ENCODE results near the gene PKLR.
A peak's percentile ranks its signal among the peaks of the same experiment; 100 is the strongest.

The PKLR gene

DNA sequence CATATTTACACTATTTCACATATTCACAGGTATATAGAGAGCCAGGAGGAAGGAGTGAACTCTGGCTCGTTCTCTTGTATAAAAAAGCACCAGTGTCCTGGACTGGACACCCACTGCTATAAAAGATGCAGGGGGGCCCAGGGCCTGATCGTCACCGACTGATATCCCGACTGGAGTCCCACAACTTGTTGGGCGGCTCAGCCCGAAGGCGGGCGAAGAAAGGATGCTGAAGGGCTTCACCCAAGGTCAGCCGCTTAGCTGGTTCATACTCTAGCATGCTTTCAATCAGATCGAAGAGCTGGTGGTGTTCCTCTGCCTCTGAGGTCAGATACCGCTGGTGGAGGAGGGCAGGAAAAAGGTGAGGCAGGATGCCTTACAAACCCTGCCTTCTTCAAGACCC, 38.2 kb downstream of the PKLR start:
- Mint-ChIP-seq H3K36me3 (ENCODE audit: low read depth) (peaks cover 98% of the 10 kb centered on the region), H3K4me3 (peak overlapping the region; percentile 98)

DNA sequence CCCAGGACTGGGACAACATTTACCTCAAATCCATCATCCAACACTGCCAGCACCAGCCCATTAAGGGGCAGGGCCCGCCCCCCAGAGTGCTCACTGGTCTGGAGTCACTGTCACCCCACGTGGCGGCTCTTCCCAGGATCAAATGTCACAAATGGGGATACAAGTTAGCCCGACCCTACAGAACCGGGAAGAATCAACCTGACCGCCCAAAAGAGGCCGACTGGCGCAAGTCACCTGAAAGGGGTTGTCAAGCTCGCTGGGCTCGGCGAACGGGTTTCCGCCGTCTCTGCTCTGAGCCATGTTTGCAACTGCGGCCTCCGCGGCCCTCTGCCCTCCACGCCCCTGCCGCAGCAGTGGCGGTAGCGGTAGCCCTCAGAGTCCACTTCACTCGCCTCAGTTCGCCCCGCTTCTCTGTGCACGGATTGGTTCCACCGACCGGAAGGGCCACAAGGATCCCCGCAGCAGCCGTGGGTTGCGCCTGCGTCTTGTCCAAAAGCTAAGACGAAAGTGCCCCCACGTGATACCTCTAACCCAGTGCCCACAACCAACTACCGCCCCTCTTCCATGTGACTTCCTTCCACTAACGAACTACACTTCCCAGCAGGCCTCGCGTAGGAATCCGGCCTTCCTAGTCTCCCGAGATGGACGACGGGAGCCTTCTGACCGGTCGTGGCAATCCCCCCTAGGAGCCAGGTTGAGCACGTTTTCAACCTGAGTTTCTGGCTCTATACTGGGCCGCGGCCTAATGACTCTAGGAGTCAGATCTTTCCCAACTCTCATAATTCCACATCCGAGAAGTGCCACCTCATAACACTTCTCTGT, 39.2 kb downstream of the PKLR start, which contains the start of gene SCAMP3:
Gene SCAMP3, minus strand, starts transcription at position 509 of the 822 bp plus-strand sequence. Its CDS starts 209 bp downstream, at position 300.
- Mint-ChIP-seq H3K27ac (peak within 1 kb of the TSS; percentile 98), H3K4me3 (peak within 1 kb of the TSS; percentile 98), H3K36me3 (ENCODE audit: low read depth) (peaks cover 97% of the 10 kb centered on the region), H3K9me3 (no peaks in the 10 kb centered on the region), H3K4me1 (ENCODE audit: low read depth) (peaks cover 37% of the 10 kb centered on the region), H3K27me3 (no peaks in the 10 kb centered on the region)
- DNase-seq = peak; percentile 87

More for the DNA sequence above, 38.2 kb downstream of the PKLR start:
- no peaks in the 10 kb centered on the region for H3K27me3 Mint-ChIP-seq
- no peak for DNase-seq
- peak overlapping the region; percentile 98 for H3K27ac Mint-ChIP-seq
- peaks cover 36% of the 10 kb centered on the region for H3K4me1 Mint-ChIP-seq (ENCODE audit: low read depth)
- H3K9me3 Mint-ChIP-seq = no peaks in the 10 kb centered on the region

DNA sequence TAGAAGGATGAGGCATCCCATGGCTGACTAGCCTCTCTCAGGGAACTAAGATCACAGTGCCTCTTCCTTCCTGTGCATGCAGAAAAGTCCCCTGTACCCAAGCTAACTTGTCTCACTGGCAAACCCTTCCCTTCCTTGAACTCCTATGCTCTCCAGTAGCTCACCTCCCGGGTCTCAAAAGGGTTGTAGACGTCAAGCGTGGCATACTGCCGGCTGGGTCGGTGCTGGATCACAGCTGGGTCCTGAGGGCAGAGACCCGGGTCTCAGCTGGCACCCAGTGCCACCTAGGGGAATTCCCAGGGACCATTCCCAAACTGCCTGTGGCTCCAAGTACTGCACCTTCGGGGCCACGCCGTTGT, 39.8 kb downstream of the PKLR start:
- H3K36me3 Mint-ChIP-seq (ENCODE audit: low read depth) = peaks cover 97% of the 10 kb centered on the region
- H3K4me1 Mint-ChIP-seq (ENCODE audit: low read depth) = peaks cover 43% of the 10 kb centered on the region
- peak overlapping the region; percentile 98 for H3K27ac Mint-ChIP-seq

DNA sequence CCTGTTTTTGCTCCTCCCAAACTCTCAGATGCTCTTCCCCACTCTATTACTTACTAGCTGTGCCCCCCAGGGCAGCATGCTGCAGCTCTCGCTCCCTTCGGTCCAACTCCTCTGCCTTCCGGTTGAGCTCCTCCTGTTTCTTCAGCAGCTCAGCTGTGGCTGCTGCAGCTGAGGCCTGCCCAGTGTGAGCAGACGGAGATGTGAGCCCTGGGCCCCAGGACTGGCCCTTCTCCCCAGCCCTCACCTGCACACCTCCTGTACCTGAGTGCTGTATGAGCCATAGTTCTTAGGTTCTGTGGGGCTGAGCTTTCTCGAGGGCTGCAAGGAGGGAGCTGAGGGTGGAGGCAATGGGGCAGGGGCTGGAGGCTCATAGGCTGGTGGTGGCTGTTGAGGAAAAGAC, 41.0 kb downstream of the PKLR start:
- H3K36me3 Mint-ChIP-seq (ENCODE audit: low read depth) = peaks cover 97% of the 10 kb centered on the region
- no peak for DNase-seq
- peak overlapping the region; percentile 98 for H3K4me3 Mint-ChIP-seq
- H3K4me1 Mint-ChIP-seq (ENCODE audit: low read depth) = peaks cover 53% of the 10 kb centered on the region
- H3K9me3 Mint-ChIP-seq = no peaks in the 10 kb centered on the region
- H3K27ac Mint-ChIP-seq = peak overlapping the region; percentile 98
- no peaks in the 10 kb centered on the region for H3K27me3 Mint-ChIP-seq

More for the DNA sequence above, 39.8 kb downstream of the PKLR start:
- no peaks in the 10 kb centered on the region for H3K27me3 Mint-ChIP-seq
- H3K4me3 Mint-ChIP-seq = peak overlapping the region; percentile 98
- no peak for DNase-seq
- no peaks in the 10 kb centered on the region for H3K9me3 Mint-ChIP-seq

- DNase-seq = no peak
- Mint-ChIP-seq H3K4me3 (peak overlapping the region; percentile 80), H3K9me3 (no peaks in the 10 kb centered on the region), H3K4me1 (ENCODE audit: low read depth) (peaks cover 51% of the 10 kb centered on the region), H3K27ac (peak overlapping the region; percentile 73), H3K27me3 (no peaks in the 10 kb centered on the region), H3K36me3 (ENCODE audit: low read depth) (peaks cover 62% of the 10 kb centered on the region)
Observed at GRCh38 chr1:155256058-155256852, 45.0 kb downstream of the PKLR start.

GRCh38 chr1:155255243-155256007, 45.8 kb downstream of the PKLR start, which contains the start of gene ENTREP3:
TSS of gene ENTREP3 (minus strand) at chr1:155255483. CDS start at chr1:155254877, 606 bp downstream.
- Mint-ChIP-seq H3K36me3 (ENCODE audit: low read depth) (peaks cover 58% of the 10 kb centered on the region), H3K27ac (peak within 1 kb of the TSS; percentile 83), H3K4me3 (peak within 1 kb of the TSS; percentile 80), H3K27me3 (no peaks in the 10 kb centered on the region), H3K4me1 (ENCODE audit: low read depth) (peaks cover 51% of the 10 kb centered on the region), H3K9me3 (no peaks in the 10 kb centered on the region)
- peak; percentile 86 for DNase-seq

- H3K4me3 Mint-ChIP-seq = peak overlapping the region; percentile 80
Observed at GRCh38 chr1:155254714-155255242, 46.5 kb downstream of the PKLR start.

DNA sequence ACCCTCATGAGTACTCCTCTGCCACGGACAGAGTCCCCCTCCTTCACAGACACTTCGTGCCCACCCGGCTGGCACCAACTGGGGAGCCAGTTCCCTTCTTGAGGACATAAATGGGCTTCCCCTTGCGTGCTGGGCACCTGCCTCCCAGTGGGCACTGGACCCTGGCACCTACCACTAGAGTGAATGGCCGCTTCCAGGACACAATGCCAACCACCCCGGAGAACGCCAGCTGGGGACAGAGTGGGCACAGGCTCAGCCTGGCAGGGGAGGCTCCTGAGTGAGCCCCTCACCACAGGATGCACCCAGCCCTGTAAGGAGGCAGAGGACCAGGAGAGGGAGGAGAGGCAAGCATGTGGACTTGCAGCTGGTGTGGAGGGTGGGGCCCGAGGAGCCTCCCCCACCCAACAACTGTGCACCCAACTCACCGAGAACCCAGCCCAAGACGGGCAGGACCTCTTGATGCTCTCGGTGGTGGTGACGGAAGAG, 47.0 kb downstream of the PKLR start:
- H3K4me1 Mint-ChIP-seq (ENCODE audit: low read depth) = peaks cover 48% of the 10 kb centered on the region
- H3K27me3 Mint-ChIP-seq = no peaks in the 10 kb centered on the region
- H3K36me3 Mint-ChIP-seq (ENCODE audit: low read depth) = peaks cover 47% of the 10 kb centered on the region
- H3K27ac Mint-ChIP-seq = peak overlapping the region; percentile 83
- DNase-seq = peak; percentile 34
- H3K4me3 Mint-ChIP-seq = peak overlapping the region; percentile 80
- no peaks in the 10 kb centered on the region for H3K9me3 Mint-ChIP-seq

More at GRCh38 chr1:155254714-155255242, 46.5 kb downstream of the PKLR start:
- Mint-ChIP-seq H3K9me3 (no peaks in the 10 kb centered on the region), H3K27me3 (no peaks in the 10 kb centered on the region), H3K27ac (peak overlapping the region; percentile 83), H3K4me1 (ENCODE audit: low read depth) (peaks cover 49% of the 10 kb centered on the region), H3K36me3 (ENCODE audit: low read depth) (peaks cover 52% of the 10 kb centered on the region)
- DNase-seq = no peak

GRCh38 chr1:155253797-155254196, 47.4 kb downstream of the PKLR start:
- Mint-ChIP-seq H3K9me3 (no peaks in the 10 kb centered on the region), H3K36me3 (ENCODE audit: low read depth) (peaks cover 44% of the 10 kb centered on the region), H3K27ac (peak overlapping the region; percentile 83), H3K4me1 (ENCODE audit: low read depth) (peaks cover 48% of the 10 kb centered on the region), H3K27me3 (no peaks in the 10 kb centered on the region), H3K4me3 (peak overlapping the region; percentile 80)
- no peak for DNase-seq

DNA sequence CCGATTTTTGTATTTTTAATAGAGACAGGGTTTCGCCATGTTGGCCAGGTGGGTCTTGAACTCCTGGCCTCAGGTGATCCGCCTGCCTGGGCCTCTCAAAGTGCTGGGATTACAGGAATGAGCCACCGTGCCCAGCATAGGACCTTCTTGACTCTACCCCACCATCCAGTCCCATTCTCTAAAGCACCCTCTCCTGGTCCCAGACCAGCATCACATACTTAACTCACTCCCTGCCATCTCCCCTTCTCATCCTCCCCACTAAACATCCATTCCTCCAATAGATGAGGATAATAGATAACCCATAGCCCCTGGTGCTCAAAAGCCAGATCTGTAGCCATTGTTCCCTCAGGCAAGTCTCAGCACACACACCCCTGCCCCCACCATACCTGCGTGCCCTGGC, 48.0 kb downstream of the PKLR start:
- no peak for DNase-seq
- Mint-ChIP-seq H3K27ac (no peak overlapping the region), H3K27me3 (no peaks in the 10 kb centered on the region), H3K4me3 (peak overlapping the region; percentile 80), H3K36me3 (ENCODE audit: low read depth) (peaks cover 41% of the 10 kb centered on the region), H3K4me1 (ENCODE audit: low read depth) (peaks cover 44% of the 10 kb centered on the region), H3K9me3 (no peaks in the 10 kb centered on the region)

DNA sequence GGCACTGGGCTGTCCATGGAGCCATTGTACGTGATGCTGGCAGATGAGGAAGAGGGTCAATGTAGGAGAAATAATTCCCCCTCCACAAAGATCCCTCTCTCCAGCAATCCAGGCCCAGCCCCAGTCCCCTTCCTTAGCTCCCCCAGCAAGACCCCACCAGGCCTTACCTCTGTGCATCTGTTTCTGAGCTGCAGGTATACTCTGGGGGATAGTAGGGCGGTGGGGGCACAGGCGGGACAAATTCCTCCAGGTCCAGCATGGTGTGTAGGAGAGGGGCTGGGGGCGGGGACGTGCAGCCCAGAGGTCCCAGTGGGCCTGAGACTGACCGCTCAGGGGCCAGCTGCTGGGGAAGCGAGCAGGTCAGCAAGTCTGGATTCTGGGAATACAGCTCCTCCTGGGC, 49.7 kb downstream of the PKLR start:
- no peak for DNase-seq
- Mint-ChIP-seq H3K9me3 (no peaks in the 10 kb centered on the region), H3K4me3 (no peak overlapping the region), H3K27ac (peak overlapping the region; percentile 65), H3K27me3 (no peaks in the 10 kb centered on the region), H3K4me1 (ENCODE audit: low read depth) (peaks cover 39% of the 10 kb centered on the region), H3K36me3 (ENCODE audit: low read depth) (peaks cover 39% of the 10 kb centered on the region)

DNA sequence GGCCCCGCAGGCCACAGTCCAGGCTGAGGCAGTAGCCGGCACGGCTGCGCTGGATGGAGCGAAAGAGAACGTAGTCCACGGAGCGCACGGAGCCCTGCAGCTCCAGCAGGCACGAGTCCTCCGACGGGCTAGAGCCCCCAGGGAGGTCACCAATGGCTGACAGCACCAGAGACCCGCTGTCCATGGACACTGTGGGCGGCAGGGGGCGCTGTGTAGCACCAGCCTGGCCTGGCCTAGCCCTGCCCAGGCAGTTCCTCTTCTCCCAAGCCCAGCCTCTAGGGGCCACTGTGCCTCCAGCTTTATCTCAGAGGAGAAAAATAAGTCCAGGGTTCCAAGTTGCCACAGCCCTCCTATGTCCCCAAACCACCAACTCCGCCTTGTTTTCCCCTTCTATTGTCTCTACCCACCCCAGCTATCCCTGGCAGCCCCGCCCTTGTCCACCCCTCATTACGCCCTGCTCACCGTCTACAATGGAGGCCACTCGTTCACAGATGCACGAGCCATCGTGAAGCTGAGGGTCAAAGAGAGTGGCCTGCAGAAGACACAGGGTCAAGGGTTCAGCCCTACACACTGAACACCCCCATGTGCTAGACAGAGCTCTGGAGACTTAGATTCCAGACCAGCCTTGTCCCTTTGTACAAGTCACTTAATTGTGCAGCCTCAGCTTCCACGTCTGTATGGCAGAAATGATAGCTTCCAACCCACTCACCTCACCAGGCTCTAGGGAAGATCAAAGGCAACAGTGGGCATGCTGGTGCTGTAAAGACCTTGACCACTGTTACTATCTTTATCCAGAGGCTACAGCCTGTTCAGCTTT, 50.4 kb downstream of the PKLR start:
- H3K27ac Mint-ChIP-seq = peak overlapping the region; percentile 65
- peaks cover 36% of the 10 kb centered on the region for H3K4me1 Mint-ChIP-seq (ENCODE audit: low read depth)
- H3K27me3 Mint-ChIP-seq = no peaks in the 10 kb centered on the region
- H3K9me3 Mint-ChIP-seq = no peaks in the 10 kb centered on the region
- peaks cover 37% of the 10 kb centered on the region for H3K36me3 Mint-ChIP-seq (ENCODE audit: low read depth)
- peak overlapping the region; percentile 70 for H3K4me3 Mint-ChIP-seq
- peak; percentile 98 for DNase-seq

- H3K27me3 Mint-ChIP-seq = no peaks in the 10 kb centered on the region
Observed at GRCh38 chr1:155250246-155250632, 51.0 kb downstream of the PKLR start.

More at GRCh38 chr1:155250246-155250632, 51.0 kb downstream of the PKLR start:
- H3K9me3 Mint-ChIP-seq = no peaks in the 10 kb centered on the region
- H3K36me3 Mint-ChIP-seq (ENCODE audit: low read depth) = peaks cover 32% of the 10 kb centered on the region
- peak overlapping the region; percentile 70 for H3K4me3 Mint-ChIP-seq
- H3K4me1 Mint-ChIP-seq (ENCODE audit: low read depth) = peaks cover 33% of the 10 kb centered on the region
- peak; percentile 39 for DNase-seq
- H3K27ac Mint-ChIP-seq = peak overlapping the region; percentile 65
